A549 (cell line): Measurements from ENCODE around the gene KCNG3. TPM values are rescaled to one million over a fixed set of nuclear protein-coding genes. Genes with fewer than 3 reads are reported as not detected.

Source experiments
- ATAC-seq, 2 experiments: fragments of 200-7000 bp in 1 of 2; fragments of >200 bp in 1 of 2; cut with Nextera tagmentation in 1 of 2; cut with Tn5 transposase in 1 of 2; 3 replicates each; pipeline versions ENCODE4 v1.8.0 to v1.9.1; 2018 to 2020; ENCODE audit warnings: mild to moderate bottlenecking in 1 of 2, moderate library complexity in 1 of 2
- CTCF ChIA-PET: fragments of 300-600 bp; sonication (Branson Sonifier 250); formaldehyde crosslinking; extraction: SDS; loops from one replicate; lab custom pipeline; 2021; ENCODE audit warnings: antibody characterized with exemption, inconsistent platforms; lab: Yijun Ruan, JAX
- POLR2A ChIA-PET: fragments of 350-600 bp; formaldehyde crosslinking; extraction: SDS; loops from one replicate; lab custom pipeline; 2021; ENCODE audit warnings: antibody characterized with exemption, inconsistent platforms; lab: Yijun Ruan, JAX
- DNase-seq, 2 experiments: peaks; one replicate each; pipeline versions ENCODE4 v3.0.0 to v3.0.0-alpha.2; 2011 to 2016; ENCODE audit warnings: low read depth in 1 of 2, low spot score in 1 of 2
- FAIRE-seq: peaks from 2 replicates; lab custom pipeline; 2011; peaks lifted over from hg19 to GRCh38; lab: Jason Lieb, UNC
- H3K27ac ChIP-seq, 2 experiments: fragments of >200 bp; sonication (Bioruptor Twin); formaldehyde crosslinking; 3 replicates each; pipeline ENCODE4 v1.5.1; 2016 to 2017
- H3K4me1 ChIP-seq: fragments of >200 bp; sonication (Bioruptor Twin); formaldehyde crosslinking; 3 replicates; pipeline ENCODE4 v1.6.1; 2016
- H3K4me2 ChIP-seq: fragments of >200 bp; sonication (Bioruptor Twin); formaldehyde crosslinking; 3 replicates; pipeline ENCODE4 v1.6.1; 2016
- H3K4me3 ChIP-seq: fragments of >200 bp; sonication (Bioruptor Twin); formaldehyde crosslinking; 3 replicates; pipeline ENCODE4 v1.5.1; 2016
- H3K9me3 ChIP-seq: fragments of >200 bp; sonication (Bioruptor Twin); formaldehyde crosslinking; 3 replicates; pipeline ENCODE4 v1.6.1; 2016
- ATOH8 ChIP-seq: fragments of 250-450 bp; sonication (Bioruptor Pico); IDR thresholded peaks from 2 replicates; pipeline ENCODE4 v1.5.0; 2020; ENCODE audit warnings: low read depth, mild to moderate bottlenecking, moderate library complexity
- BHLHE40 ChIP-seq: IDR thresholded peaks from 2 replicates; pipeline ENCODE4 v1.6.1; 2012; ENCODE audit warnings: low read depth, low read length, inconsistent platforms
- CBX2 ChIP-seq: fragments of 200-600 bp; sonication (generic); IDR thresholded peaks from 2 replicates; pipeline ENCODE4 v1.6.1; 2016; ENCODE audit warnings: low read depth, mild to moderate bottlenecking, borderline replicate concordance
- EHMT2 ChIP-seq: fragments of 200-600 bp; sonication (generic); IDR thresholded peaks from 2 replicates; pipeline ENCODE4 v1.6.1; 2016; ENCODE audit warnings: antibody characterized with exemption, low read depth, mild to moderate bottlenecking, moderate library complexity
- ELK1 ChIP-seq: fragments of 150-350 bp; IDR thresholded peaks from 2 replicates; pipeline ENCODE4 v1.6.1; 2014; ENCODE audit warnings: low read depth, mild to moderate bottlenecking, low read length
- EP300 ChIP-seq, 2 experiments: fragments of >200 bp; sonication (Bioruptor Twin); formaldehyde crosslinking; IDR thresholded peaks; 2 replicates in 1 of 2; 3 replicates in 1 of 2; pipeline ENCODE4 v1.6.1; 2016 to 2017
- HES2 ChIP-seq: fragments of >200 bp; sonication (Bioruptor Twin); formaldehyde crosslinking; IDR thresholded peaks from 2 replicates; pipeline ENCODE4 v1.6.1; 2016
- HOXB5 ChIP-seq: fragments of 250-450 bp; sonication (Bioruptor Pico); IDR thresholded peaks from 2 replicates; pipeline ENCODE4 v1.5.0; 2020; ENCODE audit warnings: mild to moderate bottlenecking, moderate library complexity
- JUN ChIP-seq, 2 experiments: fragments of >200 bp; sonication (Bioruptor Twin); formaldehyde crosslinking; IDR thresholded peaks; 2 replicates in 1 of 2; 3 replicates in 1 of 2; pipeline ENCODE4 v1.6.1; 2016 to 2017
- KDM1A ChIP-seq: fragments of 200-600 bp; sonication (generic); IDR thresholded peaks from 2 replicates; pipeline ENCODE4 v1.6.1; 2016; ENCODE audit warnings: low read depth, mild to moderate bottlenecking
- MAFK ChIP-seq: fragments of 450-650 bp; IDR thresholded peaks from 2 replicates; pipeline ENCODE4 v1.6.1; 2014; ENCODE audit not compliant: partially characterized antibody
- MAZ ChIP-seq: fragments of 150-350 bp; IDR thresholded peaks from 2 replicates; pipeline ENCODE4 v1.6.1; 2014; ENCODE audit warnings: antibody characterized with exemption, low read depth, low read length, borderline replicate concordance
- NFE2L2 ChIP-seq: fragments of 150-350 bp; conservative IDR thresholded peaks from 2 replicates; pipeline ENCODE4 v1.6.1; 2014; ENCODE audit warnings: low read length
- NPAS2 ChIP-seq: fragments of 250-450 bp; sonication (Bioruptor Pico); IDR thresholded peaks from 2 replicates; pipeline ENCODE4 v1.8.0; 2022; ENCODE audit warnings: mild to moderate bottlenecking, moderate library complexity, borderline replicate concordance
- SREBF2 ChIP-seq: fragments of 450-650 bp; IDR thresholded peaks from 2 replicates; pipeline ENCODE4 v1.6.1; 2014; ENCODE audit warnings: mild to moderate bottlenecking, moderate library complexity
- ZC3H11A ChIP-seq: fragments of 450-650 bp; IDR thresholded peaks from 2 replicates; pipeline ENCODE4 v1.6.1; 2014; ENCODE audit warnings: antibody characterized with exemption, mild to moderate bottlenecking
- WGBS: methylation state at CpG from one replicate; pipeline ENCODE4 v1.1.6; 2017; ENCODE audit errors: missing lambda C conversion rate; 5-methylcytosine and 5-hydroxymethylcytosine counted together
- polyA plus RNA-seq, 4 experiments: library from polyadenylated mRNA; depleted of rRNA in 3 of 4; stranded (reverse); fragments of >200 nt; fragmentation: RNase III in 1 of 4; extraction: RNeasy Plus Mini Kit Qiagen cat#74134 plus additional on column Dnase treatment in 1 of 4; gene quantifications; 2 replicates in 3 of 4; 3 replicates in 1 of 4; pipeline ENCODE4 v1.2.3, GENCODE V29; 2011 to 2017
- TF ChIP-seq, protein P1 (sequence below): IDR thresholded peaks from 2 replicates; pipeline ENCODE4 v1.6.1; 2012
- TF ChIP-seq, protein P2 (sequence below): fragments of 200-600 bp; sonication (generic); IDR thresholded peaks from 2 replicates; pipeline ENCODE4 v1.6.1; 2016; ENCODE audit warnings: antibody characterized with exemption, mild to moderate bottlenecking, moderate library complexity

The KCNG3 gene
- polyA plus RNA-seq, 2 of the 4 experiments (the other 2 are of a cell fraction): 0.67 to 0.70 TPM

- H3K4me1 ChIP-seq: peaks cover 25% of the 10 kb centered on the region
- no peak overlapping the region for H3K4me2 ChIP-seq
- ATAC-seq (no peak), DNase-seq (no peak), FAIRE-seq (no peak)
- peak overlapping the region in 1 of 2 experiments; percentile 19; a peak in 1 of 6 replicates for H3K27ac ChIP-seq
- CTCF ChIA-PET: interaction anchor here (0.6 to 1.0 kb wide), 3 partner anchors 10 to 38 kb away, joined by 3 read pairs; no protein-coding TSS in a partner anchor
- WGBS: 67% methylated on average over 4 of the region's 4 CpGs
- TF ChIP-seq JUN (IDR thresholded peaks at IDR 0.05) (no peak), NPAS2 (CRISPR knock-in tag) (no peak), NFE2L2 (no peak), HOXB5 (no peak), CBX2 (no peak), EP300 (IDR thresholded peaks at IDR 0.05) (no peak), MAZ (no peak), EHMT2 (no peak), KDM1A (no peak), SREBF2 (no peak), BHLHE40 (no peak)
- TF ChIP-seq, protein P1, sequence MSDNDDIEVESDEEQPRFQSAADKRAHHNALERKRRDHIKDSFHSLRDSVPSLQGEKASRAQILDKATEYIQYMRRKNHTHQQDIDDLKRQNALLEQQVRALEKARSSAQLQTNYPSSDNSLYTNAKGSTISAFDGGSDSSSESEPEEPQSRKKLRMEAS: no peak
- POLR2A ChIA-PET: interaction anchor here (0.6 kb wide), 1 partner anchor 27 kb away, joined by 3 read pairs; no protein-coding TSS in a partner anchor
- no peak overlapping the region for H3K4me3 ChIP-seq
- H3K9me3 ChIP-seq: no peaks in the 10 kb centered on the region
These were observed 69.7 kb downstream of the KCNG3 start for GRCh38 chr2:42424033-42424432.

GRCh38 chr2:42421601-42422239 is 72.1 kb downstream of the KCNG3 start:
- H3K4me3 ChIP-seq: no peak overlapping the region
- peak overlapping the region; percentile 58 to 80 for H3K27ac ChIP-seq
- ChIA-PET POLR2A (no interaction called here), CTCF (no interaction called here)
- WGBS: 62% methylated on average over 3 of the region's 3 CpGs
- DNase-seq: no peak
- no peak for TF ChIP-seq ZC3H11A
- no peak for TF ChIP-seq ATOH8 (CRISPR knock-in tag)
- TF ChIP-seq ELK1: no peak
- TF ChIP-seq, protein P2, sequence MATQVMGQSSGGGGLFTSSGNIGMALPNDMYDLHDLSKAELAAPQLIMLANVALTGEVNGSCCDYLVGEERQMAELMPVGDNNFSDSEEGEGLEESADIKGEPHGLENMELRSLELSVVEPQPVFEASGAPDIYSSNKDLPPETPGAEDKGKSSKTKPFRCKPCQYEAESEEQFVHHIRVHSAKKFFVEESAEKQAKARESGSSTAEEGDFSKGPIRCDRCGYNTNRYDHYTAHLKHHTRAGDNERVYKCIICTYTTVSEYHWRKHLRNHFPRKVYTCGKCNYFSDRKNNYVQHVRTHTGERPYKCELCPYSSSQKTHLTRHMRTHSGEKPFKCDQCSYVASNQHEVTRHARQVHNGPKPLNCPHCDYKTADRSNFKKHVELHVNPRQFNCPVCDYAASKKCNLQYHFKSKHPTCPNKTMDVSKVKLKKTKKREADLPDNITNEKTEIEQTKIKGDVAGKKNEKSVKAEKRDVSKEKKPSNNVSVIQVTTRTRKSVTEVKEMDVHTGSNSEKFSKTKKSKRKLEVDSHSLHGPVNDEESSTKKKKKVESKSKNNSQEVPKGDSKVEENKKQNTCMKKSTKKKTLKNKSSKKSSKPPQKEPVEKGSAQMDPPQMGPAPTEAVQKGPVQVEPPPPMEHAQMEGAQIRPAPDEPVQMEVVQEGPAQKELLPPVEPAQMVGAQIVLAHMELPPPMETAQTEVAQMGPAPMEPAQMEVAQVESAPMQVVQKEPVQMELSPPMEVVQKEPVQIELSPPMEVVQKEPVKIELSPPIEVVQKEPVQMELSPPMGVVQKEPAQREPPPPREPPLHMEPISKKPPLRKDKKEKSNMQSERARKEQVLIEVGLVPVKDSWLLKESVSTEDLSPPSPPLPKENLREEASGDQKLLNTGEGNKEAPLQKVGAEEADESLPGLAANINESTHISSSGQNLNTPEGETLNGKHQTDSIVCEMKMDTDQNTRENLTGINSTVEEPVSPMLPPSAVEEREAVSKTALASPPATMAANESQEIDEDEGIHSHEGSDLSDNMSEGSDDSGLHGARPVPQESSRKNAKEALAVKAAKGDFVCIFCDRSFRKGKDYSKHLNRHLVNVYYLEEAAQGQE: no peak
- TF ChIP-seq HES2: no peak
- TF ChIP-seq MAFK: no peak
- peaks cover 25% of the 10 kb centered on the region for H3K4me1 ChIP-seq
- H3K9me3 ChIP-seq: no peaks in the 10 kb centered on the region
- H3K4me2 ChIP-seq: peak overlapping the region; percentile 69
- peak; percentile 63 for FAIRE-seq
- no peak for ATAC-seq
